SIG-M5 (cell line): ENCODE measurements around the gene AGFG2.

Experiments
- DNase-seq: peaks from one replicate; lab custom pipeline; 2025; lab: John Stamatoyannopoulos, UW

The AGFG2 gene

DNA sequence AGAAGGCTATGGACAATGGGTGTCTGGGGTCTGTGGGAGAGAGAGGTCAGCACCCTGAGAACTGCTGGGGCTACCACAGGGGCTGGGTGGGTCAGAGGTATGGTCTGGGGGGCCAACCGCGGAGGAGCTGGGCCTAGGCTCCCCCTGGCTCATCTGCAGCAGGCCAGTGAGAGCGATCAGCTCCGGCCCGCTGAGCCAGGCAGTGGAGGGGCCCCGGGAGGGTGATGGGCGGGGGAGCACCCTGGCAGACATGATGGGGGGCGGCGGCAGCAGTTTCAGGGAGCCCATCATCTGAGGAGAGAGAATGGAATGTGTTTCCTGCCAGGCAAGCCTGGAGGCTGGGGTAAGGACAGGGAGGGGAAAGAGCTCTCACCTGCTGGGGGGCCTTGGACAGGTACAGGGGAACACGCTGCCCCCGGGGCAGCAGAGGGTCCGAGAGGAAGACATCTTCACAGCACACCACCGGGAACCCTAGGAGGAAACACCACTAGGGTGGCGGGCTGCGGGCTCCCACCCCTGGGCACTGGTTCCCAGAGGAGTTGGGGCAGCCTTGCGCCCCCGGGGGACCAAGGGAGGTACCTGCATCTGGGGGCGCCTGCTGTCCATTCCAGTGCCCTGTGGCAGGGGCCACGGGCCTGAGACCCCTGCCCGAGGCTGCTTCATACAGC is 33.4 kb downstream of the AGFG2 start:
- no peak for DNase-seq

DNA sequence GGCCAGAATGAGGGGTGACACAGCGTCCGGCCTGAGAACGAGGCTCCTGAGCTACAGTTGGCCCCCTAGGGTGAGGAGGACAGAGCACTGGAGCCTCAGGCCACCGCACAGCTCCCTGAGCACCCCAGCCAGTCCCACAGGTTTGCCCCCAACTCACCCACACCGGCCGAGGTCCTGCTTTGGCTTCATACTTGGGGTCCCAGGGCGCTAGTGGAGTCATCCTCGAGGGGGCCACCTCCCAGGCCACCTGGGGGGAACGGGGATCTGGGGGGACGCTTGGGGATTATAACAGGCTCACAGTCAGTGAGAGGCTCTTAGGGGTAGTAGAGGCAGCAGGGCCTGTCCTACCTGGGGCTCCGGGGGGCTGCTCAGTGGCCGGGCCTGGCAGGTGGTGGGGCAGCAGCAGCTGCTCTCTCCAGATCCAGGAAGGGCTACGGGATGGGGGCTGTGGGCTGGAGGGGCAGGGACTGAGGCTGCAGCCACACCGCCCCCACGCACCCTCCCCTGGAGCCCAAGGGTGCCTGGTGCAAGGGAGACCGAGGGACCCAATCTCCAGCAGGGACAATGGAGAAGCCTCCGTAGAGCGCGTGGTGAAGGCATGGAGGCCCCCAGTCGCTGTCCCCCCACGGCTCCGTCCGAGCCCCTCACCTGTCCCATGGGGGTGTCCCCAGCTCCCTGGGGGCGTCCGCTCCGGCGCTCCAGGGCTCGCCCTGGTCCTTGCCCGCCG is 34.1 kb downstream of the AGFG2 start:
- no peak for DNase-seq

DNA sequence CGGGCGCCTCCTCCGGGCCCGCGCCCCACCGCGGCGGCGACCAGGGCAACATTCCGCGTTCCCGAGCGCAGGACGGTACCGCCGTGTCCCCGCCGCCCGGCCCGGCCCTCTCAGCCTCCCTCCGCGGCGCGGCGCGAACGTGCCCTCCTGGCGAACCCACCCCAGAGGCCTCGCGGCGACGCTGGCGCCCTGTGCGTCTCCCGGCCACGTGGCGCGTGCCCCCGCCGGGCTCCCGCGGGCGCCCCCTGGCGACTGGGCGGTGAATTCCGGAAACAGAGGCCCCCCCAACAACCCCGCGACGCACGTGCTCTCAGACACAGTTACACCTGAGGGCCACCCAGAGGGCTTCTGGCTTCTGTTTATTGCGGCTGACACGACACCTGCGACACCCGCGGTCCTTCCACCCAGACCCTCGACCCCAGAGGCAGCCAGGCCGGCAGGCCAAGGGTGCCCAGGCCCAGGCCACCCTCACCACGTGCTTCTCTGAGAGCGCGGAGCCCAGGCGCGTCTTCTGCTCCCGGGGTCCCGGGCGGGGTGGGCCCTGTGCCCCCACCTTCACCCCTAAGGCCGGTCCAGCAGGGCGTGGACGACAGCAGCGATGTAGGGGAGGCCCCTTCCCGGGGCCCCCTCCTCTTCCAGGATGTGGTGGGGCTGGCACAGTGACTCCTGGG is 34.8 kb downstream of the AGFG2 start, which contains the start of gene SAP25:
Gene SAP25 (minus strand): TSS at position 210 of the 671 bp plus-strand sequence. CDS start 158 bp downstream, at position 52.
- no peak for DNase-seq

DNA sequence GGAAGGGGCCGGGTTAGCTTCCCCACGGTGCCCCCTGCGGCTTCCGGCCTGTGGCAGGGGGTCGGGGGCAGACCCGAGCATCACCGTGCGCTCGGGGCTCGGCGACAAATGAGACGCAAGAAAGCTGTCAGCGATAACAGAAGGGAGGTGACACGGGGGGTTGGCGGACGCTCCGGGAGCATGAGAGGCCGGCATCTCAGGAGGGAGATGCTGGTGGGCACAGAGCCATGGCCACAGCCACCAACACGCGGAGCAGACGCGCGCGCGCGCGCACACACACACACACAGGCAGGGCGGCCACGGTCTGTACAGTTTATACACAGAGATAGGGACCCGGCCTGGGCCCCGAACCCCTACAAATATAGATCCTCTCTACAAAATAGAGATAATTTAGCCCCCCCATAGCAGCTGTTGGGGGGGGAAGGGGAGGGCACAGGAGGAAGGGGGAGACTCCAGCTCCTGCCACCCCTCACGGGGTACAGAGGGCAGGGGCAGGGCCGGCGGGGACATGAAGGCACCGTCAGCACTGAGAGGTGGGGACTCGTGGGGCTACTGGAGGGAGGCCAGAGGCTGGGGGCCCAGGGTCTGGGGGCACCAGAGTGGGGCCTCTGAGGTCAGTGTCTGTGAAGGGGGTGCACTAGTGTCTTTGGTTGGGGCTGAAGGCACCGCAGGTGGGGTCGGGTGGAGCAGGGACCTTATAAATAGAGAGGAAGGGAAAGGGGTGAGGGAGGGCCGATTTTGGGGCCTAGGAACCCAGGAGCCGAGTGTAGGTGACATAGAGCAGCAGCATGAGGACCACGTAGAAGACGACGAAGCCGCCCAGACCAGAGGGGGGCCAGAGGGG is 35.6 kb downstream of the AGFG2 start:
- DNase-seq, result no peak

DNA sequence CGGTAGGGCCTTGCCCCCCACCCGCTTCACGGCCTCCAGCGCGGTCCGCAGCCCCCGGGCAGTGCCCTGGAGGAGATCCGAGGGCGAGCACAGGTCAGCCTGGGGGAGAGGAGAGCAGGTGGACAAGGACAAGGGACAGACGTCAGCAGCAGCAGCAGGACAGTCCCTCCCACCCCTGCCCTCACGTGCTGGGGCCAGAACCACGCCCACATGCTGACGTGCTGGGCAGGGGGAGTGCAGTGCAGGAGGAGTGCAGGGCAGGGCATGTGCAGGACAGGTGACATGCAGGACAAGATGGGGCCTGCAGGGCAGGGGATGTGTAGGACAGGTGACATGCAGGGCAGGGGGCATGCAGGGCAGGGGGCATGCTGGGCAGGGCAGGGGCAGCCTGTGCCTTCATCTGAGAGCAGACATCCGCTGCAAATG is 36.2 kb downstream of the AGFG2 start:
- DNase-seq, result no peak

DNA sequence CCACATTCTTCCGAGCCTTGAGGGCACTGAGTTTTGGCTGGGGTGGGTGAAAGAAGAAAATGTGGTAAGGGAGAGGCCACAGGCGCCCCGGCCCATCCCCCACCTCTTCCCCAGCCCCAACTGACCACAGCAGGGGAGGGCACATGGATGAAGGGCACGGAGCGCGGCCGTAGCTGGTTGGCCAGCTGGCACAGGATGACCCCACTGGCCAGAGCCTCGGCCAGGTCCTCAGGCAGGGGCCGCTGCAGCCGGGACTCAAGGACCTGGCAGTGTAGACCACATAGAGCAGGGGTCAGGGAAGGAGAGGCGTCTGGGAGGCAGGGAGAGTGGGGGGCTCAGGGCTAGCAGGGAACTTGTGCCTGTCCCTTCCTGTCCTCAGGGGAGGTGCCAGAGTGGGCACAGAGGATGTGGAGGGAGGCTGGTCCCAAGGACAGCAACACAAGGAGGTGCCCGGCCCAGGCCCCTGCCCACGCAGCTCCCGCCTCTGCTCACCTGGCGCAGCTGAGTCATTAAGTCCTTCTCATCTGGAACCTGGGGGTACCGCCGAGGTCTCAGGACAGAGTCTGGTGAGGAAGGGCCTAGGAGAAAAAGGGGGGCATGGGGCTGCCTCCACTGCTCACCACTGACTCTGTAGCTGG is 36.9 kb downstream of the AGFG2 start:
- DNase-seq, result no peak

DNA sequence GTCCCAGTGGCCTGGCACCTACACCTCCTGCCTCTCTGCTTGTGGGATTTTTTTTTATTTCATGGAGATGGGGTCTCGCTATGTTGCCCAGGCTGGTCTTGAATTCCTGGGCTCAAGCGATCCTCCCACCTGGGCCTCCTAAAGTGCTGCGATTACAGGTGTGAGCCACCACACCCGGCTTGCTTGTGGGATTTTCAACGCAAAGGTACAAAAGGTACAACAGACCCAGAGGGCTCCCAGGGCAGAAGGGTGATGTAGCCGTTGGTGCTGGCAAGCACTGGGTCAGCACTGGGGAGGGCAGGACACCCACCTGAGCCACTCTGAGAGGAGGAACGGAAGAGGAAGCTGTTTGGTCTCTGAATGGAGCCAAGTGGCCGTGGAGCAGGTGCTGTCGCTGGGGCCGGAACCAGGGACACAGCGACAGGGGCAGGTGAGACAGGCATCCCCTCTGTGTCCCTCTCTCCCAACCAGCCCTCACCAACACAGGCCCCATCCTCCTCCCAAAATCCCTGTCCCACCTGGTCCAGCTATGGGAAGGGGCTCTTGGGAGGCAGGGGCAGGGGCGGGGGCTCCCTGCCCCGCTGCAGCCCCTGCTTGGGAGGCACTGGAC is 37.5 kb downstream of the AGFG2 start:
- no peak for DNase-seq

DNA sequence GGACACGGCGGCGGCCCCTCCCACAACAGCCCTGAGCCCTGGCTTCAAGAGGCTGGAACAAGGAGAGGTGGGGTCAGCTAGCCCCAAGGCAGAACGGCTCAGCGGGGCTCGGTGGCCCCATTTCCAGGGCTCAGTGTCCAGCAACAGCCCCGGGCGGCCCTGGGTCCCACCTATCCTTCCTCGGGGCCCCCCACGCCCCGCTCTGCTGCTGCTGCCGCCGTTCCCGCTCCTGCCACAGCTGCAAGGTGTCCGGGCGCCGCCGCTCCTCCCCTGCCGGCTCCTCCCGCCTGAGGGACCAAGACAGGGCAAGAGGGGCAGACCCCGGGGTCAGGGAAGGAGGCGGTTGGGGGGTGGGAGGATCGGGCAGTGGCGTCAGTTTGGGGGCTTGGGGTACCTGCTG is 38.1 kb downstream of the AGFG2 start:
- no peak for DNase-seq

DNA sequence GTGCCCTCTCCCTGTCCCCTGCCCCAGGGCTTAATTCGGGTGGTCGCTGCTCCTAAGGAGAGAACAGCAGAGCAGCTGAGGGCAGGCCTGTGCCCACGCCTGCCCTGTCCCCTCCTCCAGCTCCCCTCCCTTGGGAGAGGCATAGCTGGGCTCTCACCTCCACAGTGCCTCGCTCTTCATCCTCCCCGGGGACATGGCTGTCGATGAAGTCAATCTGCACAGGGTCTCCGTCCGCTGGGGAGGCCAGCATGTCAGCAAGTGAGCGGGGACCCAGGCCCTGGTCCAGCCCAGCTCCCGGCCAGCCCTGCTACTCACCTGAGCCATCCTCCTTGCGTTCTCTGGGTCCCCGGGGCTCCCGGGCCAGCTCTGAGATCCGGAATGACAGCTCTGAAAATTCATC is 38.5 kb downstream of the AGFG2 start:
- DNase-seq, result no peak

DNA sequence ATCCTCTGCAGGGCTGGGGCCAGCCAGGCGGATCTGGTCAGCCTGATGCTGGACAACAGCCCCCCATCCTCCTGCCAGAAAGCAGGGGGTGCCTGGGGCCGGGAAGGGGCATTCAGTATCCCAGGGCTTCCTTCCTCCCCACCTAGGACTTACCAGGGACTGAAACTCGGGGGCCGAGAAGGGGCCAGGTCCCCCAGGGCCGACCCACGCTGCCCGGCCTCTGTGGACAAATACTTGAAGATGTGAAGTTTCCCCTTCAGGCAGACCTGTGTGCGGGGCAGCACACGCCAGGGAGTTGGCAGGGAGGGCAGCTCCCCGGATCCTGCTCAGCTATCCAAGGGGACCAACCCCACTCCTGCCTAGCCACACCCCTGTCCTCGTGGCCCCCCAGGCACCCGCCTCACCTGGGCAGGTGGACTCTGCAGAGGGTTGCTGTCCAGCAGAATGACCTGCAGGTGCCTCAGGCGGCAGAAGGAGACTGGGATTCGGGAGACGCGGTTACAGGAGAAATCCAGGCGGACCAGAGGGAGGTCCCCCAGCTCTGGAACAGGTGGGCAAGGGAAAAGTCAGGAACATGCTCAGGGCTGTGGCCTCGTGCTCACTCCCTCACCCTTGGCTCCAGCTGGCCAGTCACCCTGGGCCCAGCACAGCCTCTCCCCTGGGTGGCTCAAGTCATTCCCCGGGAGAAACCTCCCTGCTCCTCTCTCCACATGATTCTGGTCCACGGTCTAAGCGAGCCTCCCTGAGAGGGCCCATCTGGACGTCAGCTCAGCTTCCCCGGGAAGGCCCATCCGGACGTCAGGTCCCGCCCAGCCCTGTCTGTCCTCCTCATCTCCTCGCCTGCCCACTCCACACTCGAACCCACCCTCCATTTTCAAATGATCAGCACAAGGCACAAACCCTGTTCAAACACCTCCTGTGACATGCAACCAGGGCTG is 39.5 kb downstream of the AGFG2 start:
- no peak for DNase-seq

DNA sequence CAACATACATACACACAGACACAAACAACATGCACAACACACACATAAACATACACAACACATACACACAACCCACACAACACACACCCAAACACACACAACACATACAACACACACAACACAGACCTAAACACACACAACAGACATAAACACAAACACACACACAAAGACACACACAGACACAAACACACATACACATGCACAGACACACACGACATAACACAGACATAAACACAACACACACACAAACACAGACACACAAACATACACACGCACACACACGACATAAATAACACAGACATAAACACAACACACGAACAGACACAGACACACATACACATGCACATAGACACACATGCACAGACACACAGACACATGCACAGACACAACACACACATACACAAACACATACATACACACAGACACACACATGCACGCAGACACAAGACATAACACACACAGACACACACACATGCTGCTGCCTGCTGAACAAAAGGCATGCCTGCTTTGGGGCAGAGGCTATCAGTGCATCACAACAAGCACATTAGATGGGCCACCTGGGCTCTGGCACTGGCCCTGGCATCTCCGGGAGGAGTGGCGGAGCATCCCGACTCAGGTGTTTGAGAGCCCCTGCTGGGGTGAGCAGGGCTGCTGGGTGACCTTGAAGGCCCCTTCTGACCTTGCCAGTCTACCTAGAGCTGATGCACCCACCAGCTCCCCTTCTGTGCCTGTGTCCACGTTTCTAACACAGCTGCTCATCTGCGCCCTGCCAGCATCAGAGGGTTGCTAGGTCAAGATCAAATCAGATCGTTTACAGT is 41.7 kb downstream of the AGFG2 start:
- DNase-seq, result no peak

DNA sequence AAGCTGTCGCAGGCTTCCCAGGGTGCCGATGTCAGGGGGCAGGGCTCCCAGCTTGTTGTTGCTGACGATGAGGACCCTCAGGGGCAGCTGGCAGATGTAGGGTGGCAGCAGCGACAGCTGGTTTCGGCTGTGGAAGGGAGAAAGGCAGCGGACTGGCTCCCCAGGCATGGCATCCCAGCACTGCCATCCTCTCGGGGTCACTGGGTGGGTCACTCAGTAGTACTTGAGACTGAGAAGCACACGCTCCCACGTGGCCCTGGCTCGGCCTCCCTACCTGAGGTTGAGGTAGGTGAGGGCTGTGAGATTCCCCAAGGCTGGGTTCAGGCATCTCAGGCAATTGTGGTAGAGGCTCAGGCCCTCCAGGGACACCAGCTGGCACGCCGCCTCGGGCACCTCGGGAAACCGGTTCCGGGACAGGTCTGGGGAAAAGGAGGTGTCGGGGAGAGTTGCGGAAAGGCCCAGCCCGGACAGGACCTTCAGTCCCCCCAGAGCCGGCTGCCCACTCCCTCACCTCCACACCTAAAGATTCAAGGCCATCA is 43.1 kb downstream of the AGFG2 start:
- no peak for DNase-seq

DNA sequence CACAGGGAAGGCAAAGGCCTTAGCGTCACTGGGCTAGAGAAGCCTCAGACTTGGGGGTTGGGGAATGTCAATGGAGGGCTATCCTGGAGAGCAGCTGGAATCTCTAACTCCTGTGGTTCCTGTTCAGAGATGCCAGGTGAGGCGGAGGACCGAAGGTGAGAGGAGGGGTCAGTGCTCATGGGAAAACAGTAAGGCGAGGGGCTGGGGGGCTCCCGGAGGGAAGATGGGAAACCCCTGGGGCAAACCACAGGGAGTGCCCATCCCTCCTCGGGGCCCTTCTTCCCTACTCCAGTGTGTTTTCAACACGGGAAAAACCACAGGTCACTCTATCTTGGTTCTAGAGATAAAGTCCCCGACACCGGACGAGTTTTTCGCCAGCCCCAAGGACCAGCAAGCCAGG is 43.6 kb downstream of the AGFG2 start:
- no peak for DNase-seq

DNA sequence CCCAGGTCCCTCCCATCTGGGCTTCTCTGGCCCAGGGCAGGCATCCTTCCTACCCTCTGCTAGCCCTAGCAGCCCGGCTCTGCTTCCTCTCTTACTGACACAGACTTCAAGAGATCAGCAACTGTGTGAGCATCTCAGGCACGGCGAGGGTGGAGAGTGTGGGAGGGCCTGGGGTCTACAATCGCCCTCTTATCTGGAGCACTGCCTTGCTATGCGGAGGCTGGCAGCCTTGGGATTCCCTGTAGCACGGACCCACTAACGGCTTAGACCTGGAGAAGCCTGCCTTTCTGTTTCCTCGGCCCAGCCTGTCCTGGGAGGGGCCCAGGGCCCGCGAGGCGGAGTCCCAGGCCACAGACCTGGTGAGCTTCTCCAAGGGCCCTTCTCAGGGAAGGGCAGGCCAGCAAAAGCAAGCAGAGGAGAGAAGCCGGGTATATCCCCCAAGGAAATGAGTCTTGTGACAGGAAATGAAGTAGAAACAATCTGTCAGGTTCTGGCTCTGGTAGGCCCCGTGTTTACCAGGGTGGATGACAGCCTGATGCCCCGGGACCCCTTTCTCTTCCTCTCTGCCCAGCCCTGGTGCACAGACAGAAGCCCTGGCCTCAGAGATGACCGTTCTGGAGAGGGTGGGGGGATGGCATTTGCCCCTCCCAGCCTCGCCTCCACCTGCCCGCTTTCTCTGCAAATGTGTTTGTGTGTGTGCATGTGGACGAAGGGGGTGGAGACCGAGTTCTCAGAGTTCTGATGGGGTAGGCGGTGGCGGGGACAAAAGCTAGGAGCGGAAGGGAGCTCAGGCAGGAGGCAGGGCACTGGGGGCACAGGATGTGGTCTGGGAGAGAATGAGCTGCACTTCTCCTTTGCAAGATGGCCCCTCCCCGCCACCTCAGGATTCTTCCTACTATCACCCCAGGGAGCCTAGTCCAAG is 44.4 kb downstream of the AGFG2 start:
- DNase-seq, result peak; percentile 56

DNA sequence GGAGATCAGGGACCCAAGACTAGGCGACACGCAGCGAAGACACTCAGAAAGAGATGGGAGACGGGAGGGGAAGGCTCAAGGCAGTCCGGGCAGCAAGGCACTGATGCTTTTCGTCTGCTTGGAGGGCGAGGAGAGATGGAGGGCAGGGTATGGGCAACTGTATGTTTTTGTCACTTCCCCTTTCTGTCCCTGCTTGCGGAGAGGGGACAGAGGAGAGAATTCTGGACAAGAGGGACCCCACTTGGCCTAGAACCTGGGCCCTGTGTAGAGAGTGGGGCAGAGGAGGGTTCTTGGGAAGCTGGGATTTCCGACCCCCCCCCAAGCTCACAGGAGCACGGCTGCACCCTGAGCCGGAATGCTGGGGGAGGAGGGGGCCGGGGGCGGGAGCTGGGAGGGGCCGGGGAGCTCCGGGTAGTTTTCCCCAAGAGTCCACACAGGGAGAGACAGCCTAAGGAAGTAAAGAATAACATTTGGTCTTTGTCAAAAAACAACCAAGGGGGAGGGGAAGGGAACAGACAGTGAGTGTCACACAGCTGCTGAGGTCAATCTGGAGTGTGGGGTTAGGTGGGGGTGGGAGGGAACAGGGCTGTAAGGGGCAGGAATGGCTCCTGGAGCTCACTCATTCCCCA is 45.2 kb downstream of the AGFG2 start:
- peak; percentile 9 for DNase-seq

DNA sequence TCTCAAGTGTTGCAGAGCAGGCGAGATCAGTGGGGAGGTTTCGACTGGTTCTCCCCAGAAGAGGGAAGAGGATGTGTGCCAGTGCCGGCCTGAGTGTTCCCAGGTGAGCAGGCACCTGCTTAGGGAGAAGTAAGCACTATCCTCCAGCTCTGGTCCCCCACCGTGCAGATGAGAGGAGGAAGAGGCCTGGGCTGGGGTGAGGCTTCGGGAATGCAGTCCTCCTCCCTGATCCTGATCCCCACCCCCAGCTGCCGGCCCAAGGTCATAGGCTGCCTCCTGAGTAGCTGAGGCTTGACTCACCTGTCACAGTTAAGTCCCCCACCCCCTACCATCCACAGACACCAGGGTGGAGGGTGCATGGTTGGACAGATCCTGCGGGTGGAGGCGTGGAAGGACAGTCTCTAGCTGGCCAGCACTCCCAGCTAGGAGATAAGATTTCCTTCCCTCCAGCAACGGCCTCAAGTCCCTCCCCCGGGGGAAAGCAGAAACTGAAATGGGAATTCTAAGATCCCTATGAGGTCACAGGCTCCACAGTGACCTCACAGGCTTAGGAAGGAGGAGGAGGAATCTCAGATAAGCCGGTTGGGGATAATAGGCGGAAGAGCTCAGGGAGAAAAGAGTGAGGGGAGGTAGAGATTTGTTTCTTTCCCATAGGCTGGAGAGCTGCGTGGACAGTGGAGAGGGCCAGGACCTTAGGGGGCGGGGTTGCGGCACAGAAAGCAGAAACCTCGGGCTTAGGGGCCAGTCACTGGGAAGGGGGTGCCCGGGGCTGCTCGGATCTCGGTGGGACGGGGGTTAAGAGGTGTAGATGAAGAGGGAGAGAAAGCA is 45.9 kb downstream of the AGFG2 start:
- no peak for DNase-seq
